HG03135 (cell line): Measurements from ENCODE around the gene MTRF1L.
"Not testable (repeated sequence)": the region's sequence is repeated elsewhere in the genome, so short reads cannot be mapped to it uniquely, and the experiment has no call there.

Experiments
- ATAC-seq: cut with Tn5 transposase; IDR thresholded peaks from one replicate; pipeline ENCODE4 v1.9.1; 2021; ENCODE audit warnings: mild to moderate bottlenecking, moderate library complexity; ENCODE audit not compliant: unreplicated experiment

Gene MTRF1L

GRCh38 chr6:153012856-153013255 lies 10.3 kb upstream of the MTRF1L start:
- ATAC-seq, result no peak

GRCh38 chr6:153003366-153003690 lies 819 bp upstream of the MTRF1L start:
- ATAC-seq, result peak; percentile 6

- ATAC-seq, result peak; percentile 26
Observed at GRCh38 chr6:153001767-153002612, 519 bp downstream of the MTRF1L start.

DNA sequence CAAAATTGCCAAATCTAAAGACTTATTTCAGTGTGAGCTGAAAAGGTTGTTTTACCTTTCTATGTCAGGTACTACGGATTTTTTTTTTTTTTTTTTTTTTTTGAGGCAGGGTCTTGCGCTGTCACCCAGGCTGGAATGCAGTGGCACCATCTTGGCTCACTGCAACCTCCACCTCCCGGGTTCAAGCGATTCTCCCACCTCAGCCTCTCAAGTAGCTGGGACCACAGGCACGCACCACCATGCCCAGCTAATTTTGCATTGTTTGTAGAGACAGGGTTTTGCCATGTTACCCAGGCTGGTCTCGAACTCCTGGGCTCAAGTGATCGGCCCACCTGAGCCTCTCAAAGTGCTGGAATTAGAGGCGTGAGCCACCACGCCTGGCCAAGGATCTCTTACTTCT lies 1.7 kb downstream of the MTRF1L start:
- ATAC-seq, result not testable (repeated sequence)

- no peak for ATAC-seq
Observed at GRCh38 chr6:153000243-153000642, 2.3 kb downstream of the MTRF1L start.

DNA sequence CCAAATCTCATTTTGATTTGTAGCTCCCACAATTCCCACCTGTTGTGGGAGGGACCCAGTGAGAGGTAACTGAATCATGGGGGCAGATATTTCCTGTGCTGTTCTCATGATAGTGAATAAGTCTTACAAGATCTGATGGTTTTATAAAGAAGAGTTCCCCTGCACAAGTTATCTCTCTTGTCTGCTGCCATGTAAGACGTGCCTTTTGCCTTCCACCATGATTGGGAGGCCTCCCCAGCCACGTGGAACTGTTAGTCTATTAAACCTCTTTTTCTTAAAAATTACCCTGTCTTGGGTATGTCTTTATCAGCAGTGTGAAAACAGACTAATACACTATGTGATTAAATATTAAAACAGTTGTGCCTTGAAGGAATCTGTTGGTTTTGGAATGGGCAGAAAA lies 3.0 kb downstream of the MTRF1L start:
- not testable (repeated sequence) for ATAC-seq

DNA sequence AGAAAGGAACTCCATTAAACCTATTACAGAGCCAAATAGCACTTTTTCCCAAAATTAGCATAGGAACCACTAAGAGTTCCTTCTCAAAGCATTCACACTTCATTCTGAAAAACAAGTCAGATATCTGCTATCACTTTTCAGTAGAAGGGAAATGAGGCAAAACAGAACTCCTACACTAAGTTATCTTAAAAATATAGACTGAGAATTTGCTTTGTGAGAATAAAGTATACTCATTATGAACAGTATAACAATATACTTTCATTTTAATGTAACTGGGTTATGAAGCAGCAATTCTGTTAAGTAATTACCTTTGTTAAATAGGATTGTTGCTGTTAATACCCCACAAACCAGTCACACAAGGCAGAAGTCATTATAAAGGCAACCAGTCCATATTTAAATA lies 8.7 kb downstream of the MTRF1L start:
- no peak for ATAC-seq

GRCh38 chr6:152993431-152993830 lies 9.1 kb downstream of the MTRF1L start:
- no peak for ATAC-seq

DNA sequence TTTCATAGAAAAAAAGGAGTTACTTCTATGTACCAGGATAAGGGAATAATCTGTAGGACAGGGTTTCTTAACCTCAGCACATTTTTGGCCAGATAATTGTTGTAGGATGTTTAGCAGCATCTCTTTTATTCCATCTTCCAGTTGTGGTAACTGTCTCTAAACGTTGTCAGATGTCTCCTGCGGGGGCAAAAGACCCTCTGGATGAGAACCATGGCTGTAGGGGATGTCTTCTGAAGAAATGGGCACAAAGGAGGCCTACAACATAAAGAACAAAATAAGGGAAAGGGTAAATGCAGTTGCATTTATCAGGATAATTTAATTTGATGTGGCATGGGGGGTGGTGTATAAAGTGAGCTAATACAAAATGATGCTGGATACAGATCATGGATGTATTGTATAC lies 15.5 kb downstream of the MTRF1L start:
- ATAC-seq, result no peak

DNA sequence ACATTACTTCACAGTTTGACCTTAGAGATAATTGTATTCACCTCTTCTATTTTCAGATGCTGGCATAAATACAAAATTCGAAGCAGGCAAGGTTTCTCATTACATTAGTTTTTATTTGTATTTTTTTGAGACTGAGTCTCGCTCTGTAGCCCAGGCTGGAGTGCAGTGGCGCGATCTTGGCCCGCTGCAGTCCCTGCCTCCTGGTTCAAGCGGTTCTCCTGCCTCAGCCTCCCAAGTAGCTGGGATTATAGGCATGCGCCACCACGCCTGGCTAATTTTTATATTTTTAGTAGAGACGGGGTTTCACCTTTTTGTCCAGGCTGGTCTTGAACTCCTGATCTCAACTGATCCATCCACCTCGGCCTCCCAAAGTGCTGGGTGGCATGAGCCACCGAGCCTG lies 17.2 kb downstream of the MTRF1L start:
- ATAC-seq, result not testable (repeated sequence)

GRCh38 chr6:152984513-152984872 lies 18.0 kb downstream of the MTRF1L start:
- peak; percentile 26 for ATAC-seq

- peak; percentile 22 for ATAC-seq
Observed at GRCh38 chr6:152983637-152984512, 18.6 kb downstream of the MTRF1L start.

DNA sequence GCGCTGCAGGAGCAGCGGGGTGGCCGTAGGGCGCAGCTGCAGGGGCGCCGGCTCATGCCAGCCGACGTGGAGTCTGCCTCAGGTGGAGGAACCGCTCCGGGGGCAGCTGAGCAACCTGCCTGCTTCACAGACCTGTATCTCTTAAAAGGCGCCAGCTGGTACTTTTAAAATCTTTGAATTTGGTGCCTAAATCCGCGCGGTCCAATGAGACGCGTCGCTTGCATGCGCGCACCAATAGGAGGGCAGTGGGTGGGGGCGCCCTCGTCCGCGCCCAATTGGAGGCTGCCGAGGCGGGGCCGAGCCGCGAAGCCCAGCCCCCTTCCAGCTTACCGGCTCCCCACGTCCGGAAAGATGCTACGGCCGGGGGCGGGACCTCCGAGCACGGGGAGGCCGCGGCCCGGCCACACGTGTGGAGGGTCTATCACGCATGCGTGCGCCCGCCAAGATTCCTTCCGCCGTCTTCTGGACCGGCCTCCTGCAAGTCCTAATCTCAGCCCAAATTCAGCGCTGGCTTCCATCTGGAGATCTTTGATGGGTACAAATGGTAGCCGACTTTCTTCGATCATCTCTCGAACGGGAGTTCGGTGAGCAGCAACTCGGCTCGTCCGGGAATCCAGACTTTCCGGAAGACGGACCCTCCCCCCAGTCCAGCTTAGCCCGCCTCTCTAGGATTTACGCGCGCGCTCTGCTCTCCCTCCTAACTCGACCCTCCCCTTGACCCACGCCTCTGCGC lies 19.4 kb downstream of the MTRF1L start, which contains the start of gene FBXO5:
TSS of gene FBXO5 (minus strand) at position 138 of the 733 bp plus-strand sequence. CDS start at position 56, 82 bp downstream.
- peak; percentile 88 for ATAC-seq

- no peak for ATAC-seq
Observed at GRCh38 chr6:152981989-152982903, 20.3 kb downstream of the MTRF1L start.

- ATAC-seq, result no peak
Observed at GRCh38 chr6:152981219-152981618, 21.3 kb downstream of the MTRF1L start.

DNA sequence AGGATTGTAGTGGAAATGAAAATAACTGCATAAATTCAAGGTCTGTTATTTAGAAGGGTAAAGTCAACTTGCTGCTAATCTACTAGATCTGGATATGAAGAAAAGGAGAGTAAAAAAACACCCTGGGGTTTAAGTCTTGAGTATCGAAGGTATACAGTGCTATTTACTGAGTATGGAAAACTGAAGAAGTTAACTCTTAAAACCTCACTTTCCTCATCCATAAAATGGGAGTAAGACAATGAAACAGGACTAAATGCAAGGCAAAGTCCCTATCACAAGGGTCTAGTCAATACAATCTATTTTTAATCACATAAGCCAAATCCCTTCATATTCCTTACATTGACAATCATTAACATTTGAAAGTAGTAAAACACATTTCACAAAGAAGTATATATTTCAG lies 21.9 kb downstream of the MTRF1L start:
- no peak for ATAC-seq

- no peak for ATAC-seq
Observed at GRCh38 chr6:152979116-152979515, 23.4 kb downstream of the MTRF1L start.

- ATAC-seq, result no peak
Observed at GRCh38 chr6:152978058-152978457, 24.5 kb downstream of the MTRF1L start.

GRCh38 chr6:152977556-152977955 lies 25.0 kb downstream of the MTRF1L start:
- ATAC-seq, result no peak

- ATAC-seq, result no peak
Observed at GRCh38 chr6:152976749-152977148, 25.8 kb downstream of the MTRF1L start.
